HCT116 (cell line): ENCODE data around the gene H6PD. TPM values are rescaled to one million over a fixed set of nuclear protein-coding genes. Genes with fewer than 3 reads are reported as not detected.
A peak's percentile ranks its signal among the peaks of the same experiment; 100 is the strongest.

ENCODE experiments used
- ATAC-seq: fragments of 200-7000 bp; cut with Tn5 transposase; 2 replicates; pipeline ENCODE4 v1.9.1; 2020; ENCODE audit warnings: mild to moderate bottlenecking, moderate library complexity
- BruUV-seq: library from RNA; stranded (reverse); fragments of 400-500 nt; replicated peaks from 2 replicates; lab custom pipeline; 2021; lab: Mats Ljungman, UMichigan
- CTCF ChIA-PET: fragments of 300-600 bp; sonication (Branson Sonifier 250); formaldehyde crosslinking; loops from one replicate; lab custom pipeline; 2021; ENCODE audit warnings: antibody characterized with exemption; lab: Charles Lee
- POLR2A ChIA-PET: fragments of 300-600, 350-600 bp; sonication (Branson Sonifier 250); formaldehyde crosslinking; loops from one replicate; lab custom pipeline; 2021; ENCODE audit warnings: antibody characterized with exemption; lab: Charles Lee
- RAD21 ChIA-PET, 2 experiments: fragments of 300-600 bp; sonication (Branson Sonifier 250); formaldehyde crosslinking; loops; one replicate each; lab custom pipeline; 2023; ENCODE audit warnings: low total read pairs in 2 of 2; ENCODE audit not compliant: uncharacterized antibody in 2 of 2, unreplicated experiment in 2 of 2, low non-redundant PET in 1 of 2; lab: Charles Lee
- DNase-seq: peaks from one replicate; pipeline ENCODE4 v3.0.0-alpha.2; 2010; ENCODE audit warnings: low read depth, low spot score
- H2AFZ ChIP-seq: fragments of 200-600 bp; shearing (Covaris generic), sonication (generic); 2 replicates; pipeline ENCODE4 v1.6.1; 2017; ENCODE audit warnings: low read depth, mixed run types, mixed read lengths, antibody characterized with exemption, low read length; ENCODE audit not compliant: poor library complexity, severe bottlenecking
- H3K27ac ChIP-seq: 2 replicates; pipeline ENCODE4 v1.5.1; 2012; ENCODE audit warnings: low read depth, low read length
- H3K27me3 ChIP-seq: fragments of 200-600 bp; sonication (generic); 2 replicates; pipeline ENCODE4 v1.6.1; 2016; ENCODE audit warnings: mixed run types, low read length, mixed read lengths; ENCODE audit not compliant: insufficient read depth
- H3K36me3 ChIP-seq, 2 experiments: fragments of 200-500 bp in 1 of 2; fragments of 200-600 bp in 1 of 2; sonication (Bioruptor generic) in 1 of 2; sonication (generic) in 1 of 2; 2 replicates each; pipeline versions ENCODE4 v1.5.1 to v1.6.1; 2014 to 2016; ENCODE audit warnings: low read length in 2 of 2, inconsistent platforms in 1 of 2, mixed read lengths in 1 of 2, mixed run types in 1 of 2; ENCODE audit not compliant: insufficient read depth in 2 of 2, control insufficient read depth in 1 of 2
- H3K4me1 ChIP-seq, 2 experiments: fragments of 200-600 bp in 1 of 2; sonication (generic) in 1 of 2; 2 replicates each; pipeline versions ENCODE4 v1.5.1 to v1.6.1; 2012 to 2017; ENCODE audit warnings: low read length in 2 of 2, inconsistent platforms in 1 of 2, mild to moderate bottlenecking in 1 of 2, mixed read lengths in 1 of 2, mixed run types in 1 of 2, moderate library complexity in 1 of 2; ENCODE audit not compliant: insufficient read depth in 2 of 2, control insufficient read depth in 1 of 2
- H3K4me2 ChIP-seq: fragments of 200-600 bp; sonication (generic); 2 replicates; pipeline ENCODE4 v1.6.1; 2017; ENCODE audit warnings: mixed run types, low read length, mixed read lengths
- H3K4me3 ChIP-seq, 2 experiments: fragments of 200-600 bp in 1 of 2; sonication (generic) in 1 of 2; replicated peaks in 1 of 2; 2 replicates each; pipeline ENCODE4 v1.5.1; 2011 to 2016; ENCODE audit warnings: low read length in 2 of 2, control low read depth in 1 of 2, low read depth in 1 of 2, mild to moderate bottlenecking in 1 of 2, mixed read lengths in 1 of 2, mixed run types in 1 of 2
- H3K79me2 ChIP-seq: fragments of 200-600 bp; sonication (generic); 2 replicates; pipeline ENCODE4 v1.6.1; 2017; ENCODE audit warnings: mild to moderate bottlenecking, mixed run types, low read length, moderate library complexity, mixed read lengths; ENCODE audit not compliant: insufficient read depth
- H3K9ac ChIP-seq: fragments of 200-600 bp; sonication (generic); 2 replicates; pipeline ENCODE4 v1.6.1; 2016; ENCODE audit warnings: low read length, mixed read lengths
- H3K9me2 ChIP-seq: fragments of 200-600 bp; sonication (generic), shearing (Covaris generic); 2 replicates; pipeline ENCODE4 v1.6.1; 2017; ENCODE audit warnings: mixed run types, mild to moderate bottlenecking, moderate library complexity; ENCODE audit not compliant: insufficient read depth
- H3K9me3 ChIP-seq, 2 experiments: fragments of 200-500 bp in 1 of 2; fragments of 200-600 bp in 1 of 2; sonication (Bioruptor generic) in 1 of 2; sonication (generic) in 1 of 2; 2 replicates each; pipeline ENCODE4 v1.6.1; 2014 to 2017; ENCODE audit warnings: low read length in 2 of 2, mixed read lengths in 2 of 2, inconsistent platforms in 1 of 2, low read depth in 1 of 2, mild to moderate bottlenecking in 1 of 2, mixed run types in 1 of 2, moderate library complexity in 1 of 2; ENCODE audit not compliant: control insufficient read depth in 1 of 2, insufficient read depth in 1 of 2
- H4K20me1 ChIP-seq: fragments of 200-600 bp; sonication (generic), shearing (Covaris generic); 2 replicates; pipeline ENCODE4 v1.6.1; 2017; ENCODE audit warnings: mixed run types, mild to moderate bottlenecking, moderate library complexity; ENCODE audit not compliant: insufficient read depth
- EZH2 ChIP-seq: fragments of 200-600 bp; sonication (generic); IDR thresholded peaks from 2 replicates; pipeline ENCODE4 v1.6.1; 2017; ENCODE audit warnings: antibody characterized with exemption, mixed run types
- JUND ChIP-seq: IDR thresholded peaks from 2 replicates; pipeline ENCODE4 v1.6.1; 2012
- SIN3A ChIP-seq: IDR thresholded peaks from 2 replicates; pipeline ENCODE4 v1.6.1; 2012; ENCODE audit warnings: low read depth
- intact Hi-C: fragments of 100-400 bp; cut with micrococcal nuclease; formaldehyde crosslinking; loops from 2 replicates; pipeline ENCODE4 v1.10.0; 2022
- total RNA-seq: library from RNA; stranded (reverse); gene quantifications from one replicate; pipeline ENCODE4 v1.2.1, GENCODE V29; 2021; ENCODE audit not compliant: unreplicated experiment
- TF ChIP-seq, protein P1 (sequence below): IDR thresholded peaks from 2 replicates; pipeline ENCODE4 v1.6.1; 2011; ENCODE audit warnings: mild to moderate bottlenecking, low read length, moderate library complexity; ENCODE audit not compliant: insufficient replicate concordance; ENCODE audit errors: extremely low read depth

H6PD gene
- total RNA-seq, 1 experiment from 2014 or later, result 16.2 TPM

DNA sequence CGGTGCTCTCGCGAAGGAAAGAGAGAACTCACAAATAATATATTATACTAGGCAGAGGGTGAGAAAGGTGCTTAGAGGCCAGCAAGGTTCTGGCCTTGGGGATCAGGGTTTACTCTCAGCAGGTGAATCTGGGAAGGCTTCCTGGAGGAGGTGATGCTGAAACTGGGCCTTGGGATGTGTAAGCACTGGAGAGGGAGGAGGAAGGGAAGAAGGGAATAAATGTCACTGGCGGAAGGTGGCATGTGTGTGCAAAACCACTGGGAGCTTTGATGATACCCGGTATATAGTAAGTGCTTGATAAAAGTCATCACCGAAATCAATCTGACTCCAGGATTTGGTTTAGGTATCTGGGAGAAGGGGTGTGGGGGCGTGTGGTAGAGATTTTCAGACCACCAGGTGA lies 82.5 kb downstream of the H6PD start:
- Histone ChIP-seq H3K79me2 (peaks cover 53% of the 10 kb centered on the region), H3K27me3 (no peaks in the 10 kb centered on the region), H2AFZ (no peak overlapping the region), H3K4me3 (peak overlapping the region in 1 of 2 experiments; percentile 31; a peak in 1 of 4 replicates), H3K36me3 (no peaks in the 10 kb centered on the region), H3K4me1 (peaks cover 14 to 34% of the 10 kb centered on the region in 2 experiments), H3K9me2 (no peaks in the 10 kb centered on the region)
- CTCF ChIA-PET, result no interaction called here
- no peak for ATAC-seq
- no TSS peak for BruUV-seq
- intact Hi-C loops, result no loop called here
- RAD21 ChIA-PET, result interaction anchor here in 1 of 2 experiments (0.9 kb wide), 1 partner anchor 9 kb away, joined by 5 read pairs; no protein-coding TSS in a partner anchor
- TF ChIP-seq EZH2 (no peak), SIN3A (no peak), JUND (no peak)
- TF ChIP-seq, protein P1, sequence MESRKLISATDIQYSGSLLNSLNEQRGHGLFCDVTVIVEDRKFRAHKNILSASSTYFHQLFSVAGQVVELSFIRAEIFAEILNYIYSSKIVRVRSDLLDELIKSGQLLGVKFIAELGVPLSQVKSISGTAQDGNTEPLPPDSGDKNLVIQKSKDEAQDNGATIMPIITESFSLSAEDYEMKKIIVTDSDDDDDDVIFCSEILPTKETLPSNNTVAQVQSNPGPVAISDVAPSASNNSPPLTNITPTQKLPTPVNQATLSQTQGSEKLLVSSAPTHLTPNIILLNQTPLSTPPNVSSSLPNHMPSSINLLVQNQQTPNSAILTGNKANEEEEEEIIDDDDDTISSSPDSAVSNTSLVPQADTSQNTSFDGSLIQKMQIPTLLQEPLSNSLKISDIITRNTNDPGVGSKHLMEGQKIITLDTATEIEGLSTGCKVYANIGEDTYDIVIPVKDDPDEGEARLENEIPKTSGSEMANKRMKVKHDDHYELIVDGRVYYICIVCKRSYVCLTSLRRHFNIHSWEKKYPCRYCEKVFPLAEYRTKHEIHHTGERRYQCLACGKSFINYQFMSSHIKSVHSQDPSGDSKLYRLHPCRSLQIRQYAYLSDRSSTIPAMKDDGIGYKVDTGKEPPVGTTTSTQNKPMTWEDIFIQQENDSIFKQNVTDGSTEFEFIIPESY, result no peak
- TF ChIP-seq, all 23 proteins: peak for 0
- Histone ChIP-seq H4K20me1 (no peaks in the 10 kb centered on the region), H3K4me2 (peak overlapping the region; percentile 56), H3K9me3 (no peaks in the 10 kb centered on the region), H3K9ac (0 out of 2 replicates have a peak overlapping the region, but pooled peaks have one; percentile 28), H3K27ac (peak overlapping the region; percentile 44; the same call in 1 of the 2 replicates)
- DNase-seq, result no peak
- POLR2A ChIA-PET, result interaction anchor here (0.7 kb wide), 1 partner anchor 26 kb away, joined by 5 read pairs; no protein-coding TSS in a partner anchor
